HG02642 (cell line): ENCODE data around the gene DGKH.
"Not testable (repeated sequence)": the region's sequence is repeated elsewhere in the genome, so short reads cannot be mapped to it uniquely, and the experiment has no call there.

Source experiments
- ATAC-seq: cut with Tn5 transposase; IDR thresholded peaks from one replicate; pipeline ENCODE4 v1.9.1; 2021; ENCODE audit warnings: mild to moderate bottlenecking; ENCODE audit not compliant: unreplicated experiment, poor library complexity

DGKH gene

DNA sequence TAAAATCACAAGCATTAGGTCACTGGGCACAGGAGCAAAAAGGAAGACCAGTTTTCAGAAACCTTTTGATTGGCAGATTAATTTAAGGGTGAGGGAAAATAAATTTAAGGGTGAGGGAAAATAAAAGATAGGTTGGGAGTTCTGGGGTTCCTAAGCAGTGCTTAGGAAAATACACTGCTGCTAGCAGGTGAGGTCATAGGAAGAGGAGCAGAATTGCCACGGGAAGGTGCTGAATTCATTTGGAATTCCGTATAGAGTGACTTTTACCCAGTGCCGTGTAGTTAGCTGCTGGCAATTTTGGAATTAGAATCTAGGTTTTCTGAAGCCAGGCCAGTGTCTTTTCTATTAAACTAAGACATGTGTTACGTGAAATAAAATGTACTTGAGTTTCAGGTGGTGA, 59.8 kb downstream of the DGKH start:
- ATAC-seq: no peak

DNA sequence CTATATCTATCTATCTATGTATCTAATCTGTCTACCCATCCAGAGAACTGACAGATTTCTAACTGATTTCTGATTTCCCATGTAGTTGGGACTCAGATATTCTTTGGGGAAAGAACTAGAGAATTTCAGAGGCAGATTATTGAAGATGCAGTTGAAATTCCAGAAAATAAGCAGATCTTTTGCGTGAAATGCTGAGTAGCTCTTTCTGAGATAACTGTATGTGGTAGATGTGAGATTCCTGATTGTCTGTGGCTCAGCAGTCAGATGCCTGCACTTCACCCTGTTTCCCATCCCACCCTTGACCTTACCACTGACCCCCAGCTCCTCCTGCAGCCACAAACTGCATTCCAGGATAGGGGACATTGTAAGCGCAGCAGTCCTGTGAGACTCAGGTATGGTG, 61.5 kb downstream of the DGKH start:
- no peak for ATAC-seq

DNA sequence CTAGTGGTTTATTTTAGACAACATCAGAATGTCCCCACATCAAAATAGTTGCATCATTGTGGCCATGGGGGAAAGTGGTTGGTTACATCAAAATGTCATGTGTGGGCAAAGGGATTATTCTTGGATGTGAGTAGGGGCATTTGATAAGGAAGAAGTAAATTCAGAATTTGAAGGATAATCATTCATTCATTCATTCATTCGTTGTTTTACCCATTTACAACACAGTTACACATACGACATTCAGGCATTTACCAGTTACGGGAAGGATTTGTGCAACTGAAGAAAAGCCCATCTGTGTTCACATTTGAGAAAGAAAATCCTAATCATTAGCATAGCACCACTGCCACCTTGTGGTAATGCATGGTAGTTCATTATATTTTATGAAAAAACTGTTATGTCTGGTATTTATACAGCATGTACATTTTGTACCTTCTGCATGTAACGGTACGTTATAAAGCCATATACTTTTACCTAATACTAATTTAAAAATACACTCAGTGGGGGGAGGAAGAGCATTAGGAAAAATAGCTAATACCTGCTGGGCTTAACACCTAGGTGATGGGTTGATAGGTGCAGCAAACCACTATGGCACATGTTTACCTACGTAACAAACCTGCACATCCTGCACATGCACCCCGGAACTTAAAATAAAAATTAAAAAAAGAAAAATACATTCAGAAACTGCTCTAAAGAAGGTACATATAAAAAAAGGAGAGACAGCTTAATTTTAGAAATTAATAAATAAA, 62.1 kb downstream of the DGKH start:
- no peak for ATAC-seq

GRCh38 chr13:42112864-42113263, 64.4 kb downstream of the DGKH start:
- no peak for ATAC-seq

GRCh38 chr13:42113478-42113877, 65.0 kb downstream of the DGKH start:
- ATAC-seq: no peak

- no peak for ATAC-seq
These were observed 65.8 kb downstream of the DGKH start for GRCh38 chr13:42114278-42114677.

DNA sequence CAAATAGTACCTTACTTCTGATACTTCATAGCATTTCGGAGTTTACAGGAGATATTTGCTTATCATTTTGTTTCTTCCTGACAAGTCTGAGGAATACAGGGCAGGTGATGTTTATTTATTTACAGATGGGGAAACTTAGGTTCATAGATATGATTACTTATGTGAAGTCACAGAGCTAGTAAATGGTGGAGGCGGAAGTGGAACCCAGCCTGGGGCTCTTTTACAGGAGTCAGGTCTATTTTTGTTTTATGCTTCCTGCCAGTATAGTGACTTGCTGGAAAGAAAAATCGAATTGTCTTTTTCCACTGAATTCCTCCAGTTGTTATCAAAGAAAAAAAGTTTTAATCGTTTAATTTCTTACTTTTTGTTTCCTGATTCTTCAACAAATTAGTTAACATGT, 66.5 kb downstream of the DGKH start:
- ATAC-seq: no peak

- ATAC-seq: no peak
These were observed 67.8 kb downstream of the DGKH start for GRCh38 chr13:42116225-42116624.

GRCh38 chr13:42119041-42119440, 70.6 kb downstream of the DGKH start:
- no peak for ATAC-seq

DNA sequence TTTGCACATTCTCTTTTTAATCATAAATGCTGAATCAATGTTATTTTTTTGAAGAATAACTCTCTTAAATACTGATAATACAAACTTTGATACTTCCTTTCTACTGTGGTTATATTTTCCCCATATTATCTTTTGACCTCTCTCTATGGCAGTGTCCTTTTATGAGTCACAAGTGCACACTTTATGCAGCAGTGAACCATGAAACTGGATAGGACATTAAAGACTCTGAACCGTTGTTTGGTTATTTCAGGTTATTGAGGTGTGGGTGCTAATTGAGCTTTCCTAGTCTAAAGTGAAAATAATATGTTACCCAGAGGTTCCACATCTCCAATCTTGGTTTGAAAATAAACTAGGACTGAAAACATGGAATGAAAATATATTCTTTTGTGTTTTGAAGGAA, 71.4 kb downstream of the DGKH start:
- ATAC-seq: no peak

GRCh38 chr13:42123600-42123999, 75.2 kb downstream of the DGKH start:
- no peak for ATAC-seq

DNA sequence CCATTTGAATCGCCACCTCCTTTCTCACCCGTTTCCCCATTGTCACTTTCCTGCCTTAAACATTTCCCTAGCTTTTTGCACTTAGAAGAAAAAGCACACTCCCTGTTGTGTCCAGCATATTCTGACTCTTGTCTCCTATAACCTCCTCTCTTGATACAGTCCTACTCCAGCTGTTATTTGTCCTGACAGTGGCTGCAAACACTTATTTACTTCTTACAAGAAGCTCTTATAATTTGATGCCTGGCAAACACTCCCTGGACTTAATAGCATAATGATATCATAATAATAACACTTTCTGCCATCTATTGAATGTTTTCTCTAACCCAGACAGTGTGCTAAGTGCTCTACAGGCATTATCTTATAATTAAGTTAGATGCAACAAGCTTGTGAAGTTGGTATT, 76.6 kb downstream of the DGKH start:
- no peak for ATAC-seq

DNA sequence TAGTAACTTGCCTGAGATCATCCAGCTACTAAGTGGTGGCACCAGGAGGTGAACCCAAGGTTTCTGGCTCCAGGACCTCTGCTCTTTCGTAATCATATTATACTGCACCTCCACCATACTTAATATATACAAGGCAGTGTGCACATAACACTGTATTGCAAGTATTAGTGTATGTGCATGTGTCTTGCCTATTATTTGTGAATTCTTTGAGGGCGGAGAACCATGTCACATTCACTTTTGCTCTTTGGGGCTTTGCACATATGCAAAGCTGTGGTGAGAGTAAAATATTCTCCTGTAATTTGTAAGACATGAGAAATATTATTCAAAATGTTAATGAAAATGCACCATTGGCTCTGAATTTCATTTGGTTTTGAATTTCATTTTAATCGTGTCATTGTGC, 78.6 kb downstream of the DGKH start:
- no peak for ATAC-seq

GRCh38 chr13:42129033-42129432, 80.6 kb downstream of the DGKH start:
- no peak for ATAC-seq

DNA sequence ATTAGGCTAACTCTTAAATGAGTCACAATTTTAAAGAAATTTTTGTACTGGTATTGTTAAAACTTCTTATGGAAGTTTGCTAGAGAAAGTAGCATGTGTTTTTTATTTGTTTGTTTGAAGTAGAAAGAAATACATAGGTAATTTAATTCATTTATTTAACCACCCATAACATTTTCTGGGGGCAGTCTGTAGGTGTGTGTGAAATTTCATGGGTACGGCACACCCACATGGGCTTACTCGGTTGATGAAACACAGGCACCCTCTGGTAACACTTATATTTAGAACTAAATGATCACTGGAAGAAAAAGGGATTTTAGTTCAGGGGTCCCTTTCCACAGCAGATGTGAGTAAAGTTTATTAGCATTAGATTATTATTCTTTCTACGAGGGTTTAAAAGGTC, 88.1 kb downstream of the DGKH start:
- no peak for ATAC-seq

DNA sequence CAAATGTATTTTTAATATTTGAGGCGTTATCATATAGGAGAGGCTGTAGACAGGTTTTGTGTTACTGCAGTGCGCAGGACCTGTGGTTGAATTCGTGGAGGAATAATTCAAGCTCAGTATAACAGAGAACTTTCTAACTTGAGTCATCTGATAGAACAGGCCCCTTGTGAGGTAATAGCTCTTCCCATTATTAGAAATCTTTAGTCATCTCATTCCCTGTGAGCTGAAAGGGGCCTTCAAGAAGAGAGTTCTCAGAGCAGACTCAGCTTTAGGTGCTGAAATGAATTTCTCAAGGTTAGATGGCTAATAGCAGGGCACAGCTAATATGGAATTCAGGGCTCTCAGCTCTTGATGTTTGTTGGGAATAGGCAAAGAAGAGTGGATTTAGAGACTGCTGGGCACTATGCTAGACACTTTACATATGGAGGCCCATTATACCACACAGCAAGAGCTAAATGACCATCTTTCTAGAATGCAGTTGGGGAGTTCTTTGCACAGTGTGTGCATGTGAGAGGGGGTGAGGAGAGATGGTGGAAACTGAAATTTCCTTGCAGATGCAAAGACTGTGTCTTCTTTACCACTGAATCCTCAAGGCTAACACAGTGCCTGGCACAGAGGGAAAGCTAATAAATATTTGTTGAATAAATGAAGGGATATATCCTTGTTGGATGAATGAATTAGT, 89.5 kb downstream of the DGKH start:
- ATAC-seq: peak; percentile 54

DNA sequence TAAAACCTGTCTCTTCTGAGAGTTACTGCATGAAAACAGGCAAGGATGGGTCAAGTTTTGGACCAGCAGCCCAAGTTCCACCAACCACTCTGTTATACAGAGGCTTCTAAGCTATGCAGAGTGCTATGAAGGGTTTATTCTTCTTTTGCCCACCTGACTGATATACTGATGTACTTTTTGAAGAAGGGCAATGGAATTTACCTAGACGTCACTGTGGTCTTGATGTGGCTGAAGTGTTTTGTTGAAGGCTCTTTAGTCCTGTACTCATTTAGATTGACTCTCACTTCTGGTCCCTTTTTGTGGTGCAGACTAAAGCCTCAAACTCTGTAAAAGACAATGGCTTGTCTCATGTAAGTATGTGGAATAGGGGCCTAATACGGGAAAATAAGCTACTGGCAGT, 92.0 kb downstream of the DGKH start:
- no peak for ATAC-seq

DNA sequence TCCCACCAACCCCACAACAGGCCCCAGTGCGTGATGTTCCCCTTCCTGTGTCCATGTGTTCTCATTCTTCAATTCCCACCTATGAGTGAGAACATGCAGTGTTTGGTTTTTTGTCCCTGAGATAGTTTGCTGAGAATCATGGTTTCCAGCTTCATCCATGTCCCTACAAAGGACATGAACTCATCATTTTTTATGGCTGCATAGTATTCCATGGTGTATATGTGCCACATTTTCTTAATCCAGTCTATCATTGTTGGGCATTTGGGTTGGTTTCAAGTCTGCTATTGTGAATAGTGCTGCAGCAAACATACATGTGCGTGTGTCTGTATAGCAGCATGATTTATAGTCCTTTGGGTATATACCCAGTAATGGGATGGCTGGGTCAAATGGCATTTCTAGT, 92.6 kb downstream of the DGKH start:
- not testable (repeated sequence) for ATAC-seq

- no peak for ATAC-seq
These were observed 97.9 kb downstream of the DGKH start for GRCh38 chr13:42146359-42146758.

DNA sequence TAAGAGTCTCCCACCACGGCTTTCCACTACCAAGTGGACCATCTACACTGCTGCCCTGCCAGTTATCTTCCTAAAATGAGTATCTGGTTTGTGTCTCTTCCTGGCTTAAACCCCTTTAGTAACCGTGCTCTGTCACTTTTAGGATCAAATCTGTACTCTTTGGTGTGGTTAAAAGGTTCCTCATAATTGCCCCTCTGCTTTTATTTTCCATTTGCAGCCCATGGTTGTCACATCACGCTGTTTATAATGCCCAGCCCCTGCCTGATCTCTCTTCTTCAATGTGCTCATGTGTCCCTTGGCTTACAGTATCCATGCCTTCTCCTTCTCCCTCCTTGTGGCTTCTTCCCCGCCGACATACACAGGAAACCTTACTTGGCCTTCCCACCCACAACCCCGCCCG, 100.1 kb downstream of the DGKH start:
- ATAC-seq: no peak

GRCh38 chr13:42149136-42149535, 100.7 kb downstream of the DGKH start:
- no peak for ATAC-seq

DNA sequence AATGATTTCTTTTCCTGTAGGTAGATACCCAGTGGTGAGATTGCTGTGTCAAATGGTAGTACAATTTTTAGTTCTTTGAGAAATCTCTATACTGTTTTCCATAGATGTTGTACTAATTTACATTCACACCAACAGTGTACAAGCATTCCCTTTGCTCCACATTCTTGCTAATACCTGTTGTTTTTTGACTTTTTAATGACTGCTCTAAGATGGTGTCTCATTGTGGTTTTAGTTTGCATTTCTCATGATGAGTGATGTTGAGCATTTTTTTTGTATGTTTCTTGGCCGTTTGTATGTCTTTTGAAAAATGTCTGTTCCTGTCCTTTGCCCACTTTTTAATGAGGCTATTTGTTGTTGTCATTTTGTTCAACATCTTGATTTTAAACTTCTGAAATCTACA, 103.3 kb downstream of the DGKH start:
- ATAC-seq: no peak
